ENCODE results near the gene KLHL29.

Gene KLHL29

GRCh38 chr2:23756593-23757292 lies 371.8 kb downstream of the KLHL29 start:
- DNase-seq = peak; percentile 51

- DNase-seq = peak; percentile 85
These were observed 372.9 kb downstream of the KLHL29 start for GRCh38 chr2:23757686-23758433.

All from fibroblast of skin of right biceps (primary cell).